ENCODE data around the gene SERP2.
"Not testable (repeated sequence)": the region's sequence is repeated elsewhere in the genome, so short reads cannot be mapped to it uniquely, and the experiment has no call there.

The SERP2 gene

GRCh38 chr13:44373601-44374347 lies at the start of gene SERP2:
SERP2 (plus strand) TSS chr13:44373824; CDS start chr13:44374026, 202 bp downstream.
- peak in 1 of 2 experiments; percentile 5 for DNase-seq

- no peak for DNase-seq
These were observed 46.7 kb upstream of the SERP2 start for GRCh38 chr13:44326961-44327360.

GRCh38 chr13:44329041-44329440 lies 44.6 kb upstream of the SERP2 start:
- DNase-seq = not testable (repeated sequence)

- no peak for DNase-seq
These were observed 43.6 kb upstream of the SERP2 start for GRCh38 chr13:44329909-44330545.

- DNase-seq = no peak
These were observed 42.2 kb upstream of the SERP2 start for GRCh38 chr13:44331446-44331845.

- DNase-seq = no peak
These were observed 41.4 kb upstream of the SERP2 start for GRCh38 chr13:44331912-44332851.

- DNase-seq = no peak
These were observed 39.5 kb upstream of the SERP2 start for GRCh38 chr13:44333950-44334655.

GRCh38 chr13:44334751-44335150 lies 38.9 kb upstream of the SERP2 start:
- DNase-seq = no peak

- DNase-seq = no peak
These were observed 36.7 kb upstream of the SERP2 start for GRCh38 chr13:44336934-44337333.

- no peak for DNase-seq
These were observed 36.0 kb upstream of the SERP2 start for GRCh38 chr13:44337581-44337980.

- no peak for DNase-seq
These were observed 33.1 kb upstream of the SERP2 start for GRCh38 chr13:44340508-44340907.

GRCh38 chr13:44342741-44343140 lies 30.9 kb upstream of the SERP2 start:
- DNase-seq = no peak

GRCh38 chr13:44346534-44346933 lies 27.1 kb upstream of the SERP2 start:
- DNase-seq = no peak

- no peak for DNase-seq
These were observed 26.3 kb upstream of the SERP2 start for GRCh38 chr13:44347301-44347700.

- DNase-seq = no peak
These were observed 25.7 kb upstream of the SERP2 start for GRCh38 chr13:44347949-44348348.

GRCh38 chr13:44350775-44351504 lies 22.7 kb upstream of the SERP2 start:
- DNase-seq = no peak

GRCh38 chr13:44351505-44351854 lies 22.1 kb upstream of the SERP2 start:
- DNase-seq = no peak

GRCh38 chr13:44352202-44352601 lies 21.4 kb upstream of the SERP2 start:
- no peak for DNase-seq

- no peak for DNase-seq
These were observed 21.0 kb upstream of the SERP2 start for GRCh38 chr13:44352671-44353070.

- DNase-seq = no peak
These were observed 19.3 kb upstream of the SERP2 start for GRCh38 chr13:44354331-44354730.

GRCh38 chr13:44354884-44355283 lies 18.7 kb upstream of the SERP2 start:
- no peak for DNase-seq

- DNase-seq = no peak
These were observed 18.0 kb upstream of the SERP2 start for GRCh38 chr13:44355621-44356020.

All from activated CD4-positive, alpha-beta T cell treated with anti-CD3 and anti-CD28 coated beads, Interleukin-2, amount 50 U/mL, for 48 hours (primary cell).